Measurements from ENCODE around the gene CWC27.

Gene CWC27, protein sequence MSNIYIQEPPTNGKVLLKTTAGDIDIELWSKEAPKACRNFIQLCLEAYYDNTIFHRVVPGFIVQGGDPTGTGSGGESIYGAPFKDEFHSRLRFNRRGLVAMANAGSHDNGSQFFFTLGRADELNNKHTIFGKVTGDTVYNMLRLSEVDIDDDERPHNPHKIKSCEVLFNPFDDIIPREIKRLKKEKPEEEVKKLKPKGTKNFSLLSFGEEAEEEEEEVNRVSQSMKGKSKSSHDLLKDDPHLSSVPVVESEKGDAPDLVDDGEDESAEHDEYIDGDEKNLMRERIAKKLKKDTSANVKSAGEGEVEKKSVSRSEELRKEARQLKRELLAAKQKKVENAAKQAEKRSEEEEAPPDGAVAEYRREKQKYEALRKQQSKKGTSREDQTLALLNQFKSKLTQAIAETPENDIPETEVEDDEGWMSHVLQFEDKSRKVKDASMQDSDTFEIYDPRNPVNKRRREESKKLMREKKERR

DNA sequence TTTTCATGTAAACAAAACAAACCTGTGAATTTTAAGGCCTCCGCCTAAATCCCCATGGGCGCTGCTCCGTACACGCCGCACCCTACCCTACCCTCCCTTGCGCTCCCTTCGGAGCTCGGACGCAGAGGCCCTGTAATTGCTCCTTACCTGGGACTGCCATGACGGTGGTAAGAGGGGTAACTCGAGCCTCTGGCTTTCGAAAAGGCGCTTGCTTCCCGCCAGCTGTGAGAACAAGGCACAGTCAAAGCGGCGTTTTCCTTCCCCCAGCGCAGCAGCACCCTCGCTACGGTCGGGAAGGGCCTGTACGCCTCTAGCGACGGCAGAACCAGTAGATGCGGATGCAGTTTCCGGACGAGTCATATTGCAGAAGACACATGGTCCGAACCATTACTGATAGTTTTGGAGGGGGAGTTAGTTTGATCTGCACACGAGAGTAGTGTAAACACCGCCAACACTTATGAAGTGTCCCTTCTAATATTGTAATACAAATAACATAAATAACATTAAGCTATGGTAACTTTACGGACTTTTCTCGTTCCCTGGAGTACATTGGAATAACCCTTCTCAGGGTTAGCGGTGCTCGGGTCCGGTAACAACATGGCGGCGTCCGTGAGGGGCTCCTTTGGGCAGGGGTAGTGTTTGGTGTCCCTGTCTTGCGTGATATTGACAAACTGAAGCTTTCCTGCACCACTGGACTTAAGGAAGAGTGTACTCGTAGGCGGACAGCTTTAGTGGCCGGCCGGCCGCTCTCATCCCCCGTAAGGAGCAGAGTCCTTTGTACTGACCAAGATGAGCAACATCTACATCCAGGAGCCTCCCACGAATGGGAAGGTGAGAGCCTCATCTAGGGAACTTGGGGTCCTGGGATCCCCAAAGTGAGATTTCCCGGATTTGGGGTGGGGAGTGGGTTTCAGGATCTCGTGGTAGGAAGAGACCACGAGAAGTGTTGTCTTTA lies at the start of gene CWC27, which contains the start of gene SREK1IP1:
TSS of gene CWC27 (plus strand) at position 573 of the 955 bp plus-strand sequence. CDS start at position 790, 217 bp downstream.
TSS of gene SREK1IP1 (minus strand) at position 334 of the 955 bp plus-strand sequence. CDS start at position 160, 174 bp downstream.
- peak within 1 kb of the TSS; percentile 90 for H3K27ac ChIP-seq (ENCODE audit: low read length)
- H3K27me3 ChIP-seq (ENCODE audit: insufficient read depth, low read length): no peaks in the 10 kb centered on the region
- H3K9ac ChIP-seq (ENCODE audit: low read depth, low read length): peak within 1 kb of the TSS; percentile 97
- no peaks in the 10 kb centered on the region for H3K9me3 ChIP-seq (ENCODE audit: insufficient read depth, low read depth, low read length)
- H3K4me1 ChIP-seq (ENCODE audit: insufficient read depth, low read length): peaks cover 7% of the 10 kb centered on the region
- H3K36me3 ChIP-seq (ENCODE audit: insufficient read depth, low read depth, low read length): peaks cover 37% of the 10 kb centered on the region
- H3K4me3 ChIP-seq (ENCODE audit: low read length): peak within 1 kb of the TSS; percentile 100

DNA sequence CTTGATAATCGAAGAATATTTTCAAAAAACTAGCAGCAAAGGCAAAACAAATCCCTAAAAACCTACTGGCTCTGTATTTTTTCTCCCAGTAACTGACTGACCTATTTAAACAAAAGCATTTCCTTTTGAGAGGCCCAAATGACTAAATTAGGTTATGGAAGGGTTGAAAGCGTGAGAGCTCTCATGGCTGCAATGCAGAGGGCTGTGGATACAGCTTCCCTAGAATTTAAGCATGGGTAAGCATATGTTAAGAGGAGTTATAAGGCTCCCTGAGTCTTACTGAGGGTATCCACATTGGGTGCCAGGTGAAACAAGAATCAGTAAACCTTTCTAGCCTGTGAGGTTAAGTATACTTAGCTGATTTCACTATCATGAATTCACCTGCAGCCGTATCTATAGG lies 46.1 kb upstream of the CWC27 start:
- no peaks in the 10 kb centered on the region for H3K27me3 ChIP-seq (ENCODE audit: insufficient read depth, low read length)
- H3K9me3 ChIP-seq (ENCODE audit: insufficient read depth, low read depth, low read length): no peaks in the 10 kb centered on the region
- peaks cover 27% of the 10 kb centered on the region for H3K36me3 ChIP-seq (ENCODE audit: insufficient read depth, low read depth, low read length)
- no peaks in the 10 kb centered on the region for H3K4me1 ChIP-seq (ENCODE audit: insufficient read depth, low read length)
- no peak overlapping the region for H3K27ac ChIP-seq (ENCODE audit: low read length)
- H3K4me3 ChIP-seq (ENCODE audit: low read length): no peak overlapping the region
- no peak overlapping the region for H3K9ac ChIP-seq (ENCODE audit: low read depth, low read length)

DNA sequence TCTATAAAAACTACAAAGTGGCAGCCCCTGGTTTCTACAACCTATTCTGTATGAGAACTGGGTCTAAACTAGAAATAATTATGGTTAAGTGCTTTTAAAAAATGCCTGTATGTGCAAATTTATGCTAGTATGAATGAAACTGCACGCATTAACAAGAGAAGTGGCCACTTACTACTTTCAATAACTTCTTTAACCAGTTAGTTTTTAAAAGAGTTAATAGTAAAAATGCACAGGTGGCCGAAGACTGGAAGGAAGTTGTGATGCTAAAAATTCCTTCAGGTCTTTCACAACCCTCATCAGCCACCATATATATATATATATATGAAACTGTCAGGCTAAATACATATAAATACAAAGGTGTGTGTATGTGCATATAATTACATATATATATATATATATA lies 41.6 kb upstream of the CWC27 start:
- H3K36me3 ChIP-seq (ENCODE audit: insufficient read depth, low read depth, low read length): peaks cover 37% of the 10 kb centered on the region
- H3K27ac ChIP-seq (ENCODE audit: low read length): no peak overlapping the region
- H3K4me1 ChIP-seq (ENCODE audit: insufficient read depth, low read length): no peaks in the 10 kb centered on the region
- H3K4me3 ChIP-seq (ENCODE audit: low read length): no peak overlapping the region
- no peak overlapping the region for H3K9ac ChIP-seq (ENCODE audit: low read depth, low read length)
- H3K27me3 ChIP-seq (ENCODE audit: insufficient read depth, low read length): no peaks in the 10 kb centered on the region
- H3K9me3 ChIP-seq (ENCODE audit: insufficient read depth, low read depth, low read length): no peaks in the 10 kb centered on the region

DNA sequence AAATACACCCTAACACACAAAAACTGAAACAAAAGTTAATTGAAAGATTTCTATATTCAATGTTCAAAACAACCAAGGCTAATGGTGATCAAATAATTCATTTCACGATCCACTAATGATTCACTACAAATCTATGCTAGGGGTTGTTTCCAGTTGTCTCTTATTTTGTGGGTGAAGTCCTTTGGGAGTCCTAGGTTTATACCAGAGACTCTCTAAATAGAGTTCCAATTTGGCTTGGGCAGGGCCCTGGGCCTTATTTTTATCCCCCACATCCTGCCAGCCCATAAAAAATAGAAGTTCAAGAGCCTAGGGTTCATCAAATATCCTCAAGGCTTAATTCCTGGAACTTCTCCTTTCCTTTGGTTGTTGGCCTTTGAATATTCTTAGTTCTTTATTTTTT lies 26.3 kb upstream of the CWC27 start:
- peaks cover 6% of the 10 kb centered on the region; the same call in 1 of the 2 replicates for H3K4me1 ChIP-seq (ENCODE audit: insufficient read depth, low read length)
- no peak overlapping the region for H3K27ac ChIP-seq (ENCODE audit: low read length)
- H3K9me3 ChIP-seq (ENCODE audit: insufficient read depth, low read depth, low read length): no peaks in the 10 kb centered on the region
- H3K36me3 ChIP-seq (ENCODE audit: insufficient read depth, low read depth, low read length): peaks cover 35% of the 10 kb centered on the region
- no peak overlapping the region for H3K4me3 ChIP-seq (ENCODE audit: low read length)
- no peak overlapping the region for H3K9ac ChIP-seq (ENCODE audit: low read depth, low read length)
- no peaks in the 10 kb centered on the region for H3K27me3 ChIP-seq (ENCODE audit: insufficient read depth, low read length)

DNA sequence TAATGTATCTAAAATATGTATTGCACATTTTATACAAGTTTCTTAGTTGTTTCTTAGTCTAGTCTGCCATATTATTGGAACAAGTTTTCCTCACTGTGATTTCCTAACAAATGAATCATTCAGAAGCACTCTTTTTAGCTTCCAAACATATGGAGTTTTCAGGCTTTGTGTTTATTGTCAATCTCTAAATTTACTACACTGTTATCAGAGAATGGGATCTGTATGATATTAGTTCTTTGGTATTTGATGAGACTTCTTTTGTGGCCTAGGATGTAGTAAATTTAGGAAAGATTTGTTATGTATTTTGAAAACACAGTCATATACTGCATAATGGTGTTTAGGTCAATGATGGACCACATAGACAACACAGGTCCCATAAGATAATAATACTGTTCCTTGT lies 25.9 kb upstream of the CWC27 start:
- Histone ChIP-seq H3K9ac (ENCODE audit: low read depth, low read length) (no peak overlapping the region), H3K27ac (ENCODE audit: low read length) (no peak overlapping the region), H3K36me3 (ENCODE audit: insufficient read depth, low read depth, low read length) (peaks cover 34% of the 10 kb centered on the region), H3K4me3 (ENCODE audit: low read length) (no peak overlapping the region), H3K27me3 (ENCODE audit: insufficient read depth, low read length) (no peaks in the 10 kb centered on the region), H3K9me3 (ENCODE audit: insufficient read depth, low read depth, low read length) (no peaks in the 10 kb centered on the region), H3K4me1 (ENCODE audit: insufficient read depth, low read length) (peaks cover 6% of the 10 kb centered on the region; the same call in 1 of the 2 replicates)

DNA sequence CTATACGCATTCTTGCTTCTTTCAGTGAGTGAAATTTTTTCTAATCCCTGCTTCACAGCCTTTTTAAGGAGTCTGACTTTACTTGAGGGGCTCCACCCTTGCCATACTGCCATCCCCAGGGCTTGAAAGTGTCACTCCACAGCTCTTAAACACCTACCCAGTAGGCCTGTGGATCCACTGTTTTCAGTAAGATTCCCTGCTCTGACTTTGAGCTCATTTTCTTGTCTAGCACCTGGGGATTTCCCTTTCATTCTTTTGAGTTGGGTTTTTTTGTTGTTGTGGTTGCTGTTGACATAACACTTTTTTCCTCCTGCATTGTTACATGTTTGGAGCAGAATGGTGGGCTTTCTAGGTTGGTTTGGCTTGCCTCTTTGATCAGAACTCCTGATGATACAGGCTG lies 23.8 kb upstream of the CWC27 start:
- Histone ChIP-seq H3K27me3 (ENCODE audit: insufficient read depth, low read length) (no peaks in the 10 kb centered on the region), H3K9me3 (ENCODE audit: insufficient read depth, low read depth, low read length) (no peaks in the 10 kb centered on the region; the same call in 1 of the 2 replicates), H3K36me3 (ENCODE audit: insufficient read depth, low read depth, low read length) (peaks cover 15% of the 10 kb centered on the region), H3K4me1 (ENCODE audit: insufficient read depth, low read length) (peaks cover 6% of the 10 kb centered on the region; the same call in 1 of the 2 replicates), H3K9ac (ENCODE audit: low read depth, low read length) (no peak overlapping the region), H3K4me3 (ENCODE audit: low read length) (no peak overlapping the region), H3K27ac (ENCODE audit: low read length) (no peak overlapping the region)

DNA sequence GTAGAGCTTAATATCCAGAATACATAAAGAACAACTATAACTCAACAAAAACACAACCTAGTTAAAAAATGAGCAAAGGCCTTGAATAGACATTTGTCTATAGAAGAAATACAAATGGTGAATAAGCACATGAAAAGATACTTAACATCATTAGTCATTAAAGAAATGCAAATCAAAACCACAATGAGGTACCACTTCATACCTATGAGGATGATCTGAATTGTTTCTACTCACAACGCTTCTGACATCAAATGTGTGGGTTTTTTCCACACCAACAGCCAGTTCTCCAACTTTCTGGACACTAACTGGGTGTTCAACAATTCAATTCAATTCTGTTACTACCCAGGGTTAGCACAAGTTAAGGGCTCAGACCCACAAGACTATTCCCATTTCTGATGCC lies 22.3 kb upstream of the CWC27 start:
- no peak overlapping the region for H3K4me3 ChIP-seq (ENCODE audit: low read length)
- no peak overlapping the region for H3K9ac ChIP-seq (ENCODE audit: low read depth, low read length)
- H3K27me3 ChIP-seq (ENCODE audit: insufficient read depth, low read length): no peaks in the 10 kb centered on the region
- H3K9me3 ChIP-seq (ENCODE audit: insufficient read depth, low read depth, low read length): no peaks in the 10 kb centered on the region; the same call in 1 of the 2 replicates
- H3K27ac ChIP-seq (ENCODE audit: low read length): no peak overlapping the region
- H3K36me3 ChIP-seq (ENCODE audit: insufficient read depth, low read depth, low read length): peaks cover 10% of the 10 kb centered on the region; the same call in 1 of the 2 replicates
- peaks cover 6% of the 10 kb centered on the region; the same call in 1 of the 2 replicates for H3K4me1 ChIP-seq (ENCODE audit: insufficient read depth, low read length)

DNA sequence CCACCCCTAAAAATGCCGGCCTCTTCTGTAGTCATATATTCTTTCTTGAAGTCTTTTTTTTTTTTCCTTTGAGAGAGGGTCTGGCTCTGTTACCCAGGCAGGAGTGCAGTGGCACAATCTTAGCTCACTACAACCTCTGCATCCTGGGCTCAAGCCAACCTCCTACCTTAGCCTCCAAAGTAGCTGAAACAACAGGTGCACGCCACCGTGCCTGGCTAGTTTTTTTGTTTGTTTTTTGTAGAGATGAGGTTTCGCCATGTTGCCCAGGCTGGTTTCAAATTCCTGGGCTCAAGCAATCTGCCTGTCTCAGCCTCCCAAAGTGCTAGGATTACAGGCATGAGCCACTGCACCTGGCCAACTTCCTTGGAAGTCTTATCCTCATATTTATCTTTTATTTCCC lies 19.3 kb upstream of the CWC27 start:
- H3K4me1 ChIP-seq (ENCODE audit: insufficient read depth, low read length): peaks cover 6% of the 10 kb centered on the region
- no peak overlapping the region for H3K4me3 ChIP-seq (ENCODE audit: low read length)
- H3K36me3 ChIP-seq (ENCODE audit: insufficient read depth, low read depth, low read length): peaks cover 29% of the 10 kb centered on the region
- no peak overlapping the region for H3K9ac ChIP-seq (ENCODE audit: low read depth, low read length)
- H3K9me3 ChIP-seq (ENCODE audit: insufficient read depth, low read depth, low read length): no peaks in the 10 kb centered on the region; the same call in 1 of the 2 replicates
- H3K27ac ChIP-seq (ENCODE audit: low read length): no peak overlapping the region
- no peaks in the 10 kb centered on the region for H3K27me3 ChIP-seq (ENCODE audit: insufficient read depth, low read length)

DNA sequence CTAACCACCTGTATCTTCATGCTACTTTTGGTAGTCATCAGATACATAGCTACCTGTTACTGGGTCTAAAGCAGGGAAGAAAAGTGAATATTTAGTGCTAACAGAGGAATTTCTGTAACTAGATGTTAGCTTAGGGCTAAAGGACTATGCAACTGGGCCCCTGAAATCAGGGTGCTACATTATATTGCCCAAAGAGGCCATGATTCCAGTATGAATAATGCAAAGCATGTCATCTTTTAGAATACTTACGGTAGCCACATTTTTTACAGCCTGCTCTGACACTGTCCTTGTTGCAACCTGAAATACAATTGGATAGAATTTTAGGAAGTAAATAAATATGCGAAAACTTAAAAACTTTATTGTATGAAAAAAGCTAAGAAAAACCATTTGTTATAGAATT lies 14.7 kb upstream of the CWC27 start:
- Histone ChIP-seq H3K9me3 (ENCODE audit: insufficient read depth, low read depth, low read length) (no peaks in the 10 kb centered on the region), H3K27me3 (ENCODE audit: insufficient read depth, low read length) (no peaks in the 10 kb centered on the region), H3K4me3 (ENCODE audit: low read length) (no peak overlapping the region), H3K9ac (ENCODE audit: low read depth, low read length) (no peak overlapping the region), H3K4me1 (ENCODE audit: insufficient read depth, low read length) (no peaks in the 10 kb centered on the region; the same call in 1 of the 2 replicates), H3K36me3 (ENCODE audit: insufficient read depth, low read depth, low read length) (peaks cover 44% of the 10 kb centered on the region), H3K27ac (ENCODE audit: low read length) (no peak overlapping the region)

DNA sequence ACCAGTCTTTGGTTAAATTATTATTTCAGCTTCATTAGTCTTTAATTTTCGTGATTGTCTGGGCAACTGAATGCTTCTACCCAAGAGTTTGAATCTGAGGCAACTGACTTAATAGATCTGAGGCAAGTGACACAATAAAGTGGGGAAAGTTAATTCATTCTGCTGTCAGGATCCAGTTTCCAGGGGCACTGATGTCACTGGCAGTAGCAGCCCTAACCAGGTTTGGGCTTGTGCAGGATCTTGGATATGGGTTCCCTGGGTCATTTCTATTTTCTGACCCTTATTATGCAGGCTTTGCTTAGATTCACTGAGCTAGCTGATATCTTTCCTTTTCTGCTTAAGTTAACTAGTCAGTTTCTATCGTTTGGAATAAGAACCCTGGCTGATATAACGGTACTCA lies 9.8 kb upstream of the CWC27 start:
- no peaks in the 10 kb centered on the region for H3K27me3 ChIP-seq (ENCODE audit: insufficient read depth, low read length)
- no peak overlapping the region for H3K4me3 ChIP-seq (ENCODE audit: low read length)
- H3K36me3 ChIP-seq (ENCODE audit: insufficient read depth, low read depth, low read length): peaks cover 39% of the 10 kb centered on the region
- H3K9me3 ChIP-seq (ENCODE audit: insufficient read depth, low read depth, low read length): no peaks in the 10 kb centered on the region
- peaks cover 11% of the 10 kb centered on the region for H3K4me1 ChIP-seq (ENCODE audit: insufficient read depth, low read length)
- no peak overlapping the region for H3K27ac ChIP-seq (ENCODE audit: low read length)
- no peak overlapping the region for H3K9ac ChIP-seq (ENCODE audit: low read depth, low read length)

DNA sequence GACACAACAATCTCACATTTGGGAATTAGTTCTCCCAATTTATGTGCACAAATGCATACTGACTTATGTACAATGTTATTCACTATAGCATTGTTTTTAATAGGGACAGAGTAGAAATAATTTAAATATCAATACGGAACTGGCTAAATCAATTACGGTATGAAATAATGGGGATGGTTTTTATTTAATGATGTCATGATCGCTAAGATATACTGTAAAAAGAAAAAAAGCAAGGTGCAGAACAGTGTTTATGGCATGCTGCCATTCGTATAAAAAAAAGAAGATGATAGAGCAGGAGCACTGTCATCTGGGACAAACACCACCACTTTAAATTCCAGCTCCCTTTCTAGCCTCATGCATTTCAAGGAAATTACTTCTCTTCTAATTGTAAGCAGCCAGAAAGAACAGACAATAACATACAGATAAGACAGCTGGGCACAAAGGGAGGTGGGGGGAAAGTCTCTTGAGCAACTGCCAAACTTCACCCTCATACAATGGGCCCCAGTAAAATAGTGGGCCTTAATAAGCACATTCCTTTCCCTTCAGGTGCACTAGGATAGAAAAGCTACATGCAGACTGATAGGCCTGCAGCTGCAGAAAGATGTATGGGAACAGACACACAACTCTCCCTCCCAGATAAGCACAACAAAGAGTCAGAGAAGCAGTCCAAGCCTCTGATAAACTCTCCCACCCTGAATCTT lies 8.6 kb upstream of the CWC27 start:
- peaks cover 40% of the 10 kb centered on the region for H3K36me3 ChIP-seq (ENCODE audit: insufficient read depth, low read depth, low read length)
- no peaks in the 10 kb centered on the region for H3K27me3 ChIP-seq (ENCODE audit: insufficient read depth, low read length)
- H3K9me3 ChIP-seq (ENCODE audit: insufficient read depth, low read depth, low read length): no peaks in the 10 kb centered on the region
- no peak overlapping the region for H3K4me3 ChIP-seq (ENCODE audit: low read length)
- H3K9ac ChIP-seq (ENCODE audit: low read depth, low read length): no peak overlapping the region
- H3K4me1 ChIP-seq (ENCODE audit: insufficient read depth, low read length): peaks cover 11% of the 10 kb centered on the region
- no peak overlapping the region for H3K27ac ChIP-seq (ENCODE audit: low read length)

All from iPS-20b (cell line).